AG04450 (cell line): Measurements from ENCODE around the gene PIP. TPM values are rescaled to one million over a fixed set of nuclear protein-coding genes. Genes with fewer than 3 reads are reported as not detected.

Experiments
- CTCF ChIA-PET: fragments of 300-600, 350-600 bp; formaldehyde crosslinking; extraction: SDS; loops from one replicate; lab custom pipeline; 2022; ENCODE audit warnings: antibody characterized with exemption, inconsistent platforms; lab: Charles Lee
- POLR2A ChIA-PET: fragments of 350-600 bp; formaldehyde crosslinking; extraction: SDS; loops from one replicate; lab custom pipeline; 2021; ENCODE audit warnings: antibody characterized with exemption, inconsistent platforms; lab: Yijun Ruan, JAX
- DNase-seq: peaks from one replicate; pipeline ENCODE4 v3.0.0-alpha.2; 2011; ENCODE audit warnings: low read depth, low spot score
- H3K27ac ChIP-seq: one replicate; pipeline ENCODE4 v1.5.1; 2012; ENCODE audit warnings: low read depth, low read length, control low read depth
- H3K27me3 ChIP-seq: one replicate; pipeline ENCODE4 v1.6.0; 2012; ENCODE audit warnings: low read length; ENCODE audit not compliant: control insufficient read depth, insufficient read depth
- H3K4me3 ChIP-seq: 2 replicates; pipeline ENCODE4 v1.5.1; 2011; ENCODE audit warnings: mild to moderate bottlenecking, low read depth, low read length, control low read depth
- H3K9me3 ChIP-seq: 2 replicates; pipeline ENCODE4 v1.5.1; 2012; ENCODE audit warnings: low read length; ENCODE audit not compliant: control insufficient read depth, insufficient read depth
- polyA plus RNA-seq: library from polyadenylated mRNA; depleted of rRNA; stranded (reverse); fragments of >200 nt; gene quantifications from 2 replicates; pipeline ENCODE4 v1.2.3, GENCODE V29; 2011; rRNA removed
- TF ChIP-seq, protein P1 (sequence below): IDR thresholded peaks from 2 replicates; pipeline ENCODE4 v1.5.1; 2011; ENCODE audit warnings: low read depth, low read length, control low read depth, inconsistent platforms

PIP gene
- polyA plus RNA-seq, 1 experiment: not detected

GRCh38 chr7:143188994-143189393 is 57.1 kb downstream of the PIP start:
- H3K27me3 ChIP-seq: no peaks in the 10 kb centered on the region
- CTCF ChIA-PET: interaction anchor here (1.1 to 4.4 kb wide), 3 partner anchors 26 to 186 kb away, joined by 3 to 32 read pairs (median 4); no protein-coding TSS in a partner anchor
- no peak overlapping the region for H3K27ac ChIP-seq
- TF ChIP-seq, protein P1, sequence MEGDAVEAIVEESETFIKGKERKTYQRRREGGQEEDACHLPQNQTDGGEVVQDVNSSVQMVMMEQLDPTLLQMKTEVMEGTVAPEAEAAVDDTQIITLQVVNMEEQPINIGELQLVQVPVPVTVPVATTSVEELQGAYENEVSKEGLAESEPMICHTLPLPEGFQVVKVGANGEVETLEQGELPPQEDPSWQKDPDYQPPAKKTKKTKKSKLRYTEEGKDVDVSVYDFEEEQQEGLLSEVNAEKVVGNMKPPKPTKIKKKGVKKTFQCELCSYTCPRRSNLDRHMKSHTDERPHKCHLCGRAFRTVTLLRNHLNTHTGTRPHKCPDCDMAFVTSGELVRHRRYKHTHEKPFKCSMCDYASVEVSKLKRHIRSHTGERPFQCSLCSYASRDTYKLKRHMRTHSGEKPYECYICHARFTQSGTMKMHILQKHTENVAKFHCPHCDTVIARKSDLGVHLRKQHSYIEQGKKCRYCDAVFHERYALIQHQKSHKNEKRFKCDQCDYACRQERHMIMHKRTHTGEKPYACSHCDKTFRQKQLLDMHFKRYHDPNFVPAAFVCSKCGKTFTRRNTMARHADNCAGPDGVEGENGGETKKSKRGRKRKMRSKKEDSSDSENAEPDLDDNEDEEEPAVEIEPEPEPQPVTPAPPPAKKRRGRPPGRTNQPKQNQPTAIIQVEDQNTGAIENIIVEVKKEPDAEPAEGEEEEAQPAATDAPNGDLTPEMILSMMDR: no peak
- H3K9me3 ChIP-seq: no peaks in the 10 kb centered on the region; the same call in 1 of the 2 replicates
- H3K4me3 ChIP-seq: no peak overlapping the region
- POLR2A ChIA-PET: no interaction called here
- no peak for DNase-seq

Other genes starting within 250 kb of the PIP start
- not detected in 2 replicates for gene TRPV6, start 246.3 kb upstream of the PIP start, polyA plus RNA-seq
- gene TRPV5, start 198.3 kb upstream of the PIP start, polyA plus RNA-seq: not detected in 2 replicates
- gene LLCFC1, start 192.6 kb upstream of the PIP start, polyA plus RNA-seq: not detected in 2 replicates
- gene KEL, start 169.7 kb upstream of the PIP start, polyA plus RNA-seq: 0.06 and 0.09 TPM in 2 replicates
- gene OR9A2, start 104.9 kb upstream of the PIP start, polyA plus RNA-seq: not detected in 2 replicates
- gene OR6V1, start 79.7 kb upstream of the PIP start, polyA plus RNA-seq: not detected in 2 replicates
- gene TAS2R39, start 51.3 kb downstream of the PIP start, polyA plus RNA-seq: not detected in 2 replicates
- gene TAS2R40, start 90.0 kb downstream of the PIP start, polyA plus RNA-seq: not detected in 2 replicates
- gene GSTK1, start 131.4 kb downstream of the PIP start, polyA plus RNA-seq: 100 and 116 TPM in 2 replicates
- not detected in 2 replicates for gene TMEM139, start 152.9 kb downstream of the PIP start, polyA plus RNA-seq
- gene CASP2, start 156.3 kb downstream of the PIP start, polyA plus RNA-seq: 18.6 and 21.8 TPM in 2 replicates
- gene CLCN1, start 184.0 kb downstream of the PIP start, polyA plus RNA-seq: not detected in 2 replicates
- 3.1 and 4.2 TPM in 2 replicates for gene FAM131B, start 230.6 kb downstream of the PIP start, polyA plus RNA-seq
- gene ZYX, start 249.3 kb downstream of the PIP start, polyA plus RNA-seq: 32.6 and 76.4 TPM in 2 replicates